OCI-LY1 (cell line): ENCODE data around the gene DYRK1A.

Experiments used
- EZH2 ChIP-seq: fragments of 200-600 bp; sonication (generic), shearing (Covaris generic); IDR thresholded peaks from 2 replicates; pipeline ENCODE4 v1.8.0; 2017; ENCODE audit warnings: borderline replicate concordance, mixed run types, mild to moderate bottlenecking, antibody characterized with exemption, low read length, moderate library complexity, mixed read lengths
- TF ChIP-seq, protein P1 (sequence below): fragments of 200-600 bp; sonication (generic), shearing (Covaris generic); IDR thresholded peaks from 2 replicates; pipeline ENCODE4 v1.5.1; 2017; ENCODE audit warnings: mild to moderate bottlenecking, antibody characterized with exemption, low read length, moderate library complexity, mixed read lengths

DNA sequence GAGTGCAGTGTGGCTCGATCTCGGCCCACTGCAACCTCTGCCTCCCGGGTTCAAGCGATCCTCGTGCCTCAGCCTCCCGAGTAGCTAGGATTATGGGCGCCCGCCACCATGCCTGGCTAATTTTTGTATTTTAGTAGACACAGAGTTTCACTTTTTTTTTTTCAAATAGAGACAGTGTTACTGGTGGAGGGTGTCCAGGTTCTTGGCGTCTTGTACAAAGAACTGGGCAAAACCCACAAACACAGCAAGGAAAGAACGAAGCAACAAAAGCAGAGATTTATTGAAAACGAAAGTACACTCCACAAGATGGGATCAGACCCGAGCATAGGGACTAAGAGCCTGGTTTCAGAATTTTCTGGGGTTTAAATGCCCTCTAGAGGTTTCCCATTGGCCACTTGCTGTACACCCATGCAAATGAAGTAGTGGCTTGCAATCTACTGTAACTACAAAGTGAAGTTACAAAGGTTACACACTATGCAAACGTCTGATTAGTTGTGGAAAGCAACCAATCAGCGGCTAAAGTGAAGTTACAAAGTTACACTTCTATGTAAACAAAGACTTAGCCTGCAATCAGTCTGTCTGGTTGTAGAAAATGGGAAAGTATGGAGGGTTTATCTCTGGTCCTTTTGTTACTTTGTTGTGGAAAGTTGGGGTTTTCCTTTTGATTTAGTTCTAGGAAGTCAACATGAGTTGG lies 199.1 kb downstream of the DYRK1A start:
- no peak for TF ChIP-seq EZH2
- TF ChIP-seq, protein P1, sequence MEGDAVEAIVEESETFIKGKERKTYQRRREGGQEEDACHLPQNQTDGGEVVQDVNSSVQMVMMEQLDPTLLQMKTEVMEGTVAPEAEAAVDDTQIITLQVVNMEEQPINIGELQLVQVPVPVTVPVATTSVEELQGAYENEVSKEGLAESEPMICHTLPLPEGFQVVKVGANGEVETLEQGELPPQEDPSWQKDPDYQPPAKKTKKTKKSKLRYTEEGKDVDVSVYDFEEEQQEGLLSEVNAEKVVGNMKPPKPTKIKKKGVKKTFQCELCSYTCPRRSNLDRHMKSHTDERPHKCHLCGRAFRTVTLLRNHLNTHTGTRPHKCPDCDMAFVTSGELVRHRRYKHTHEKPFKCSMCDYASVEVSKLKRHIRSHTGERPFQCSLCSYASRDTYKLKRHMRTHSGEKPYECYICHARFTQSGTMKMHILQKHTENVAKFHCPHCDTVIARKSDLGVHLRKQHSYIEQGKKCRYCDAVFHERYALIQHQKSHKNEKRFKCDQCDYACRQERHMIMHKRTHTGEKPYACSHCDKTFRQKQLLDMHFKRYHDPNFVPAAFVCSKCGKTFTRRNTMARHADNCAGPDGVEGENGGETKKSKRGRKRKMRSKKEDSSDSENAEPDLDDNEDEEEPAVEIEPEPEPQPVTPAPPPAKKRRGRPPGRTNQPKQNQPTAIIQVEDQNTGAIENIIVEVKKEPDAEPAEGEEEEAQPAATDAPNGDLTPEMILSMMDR, result no peak
